ENCODE results near the gene CASP1. TPM values are rescaled to one million over a fixed set of nuclear protein-coding genes. Genes with fewer than 3 reads are reported as not detected.

Gene CASP1
- total and polyA plus RNA-seq, 10 of the 15 experiments (the other 5 are each of a cell fraction or from before 2014, with no cell fraction given) = 9.0 to 39.7 (median 17.6) TPM

- ChIA-PET POLR2A (no interaction called here), RAD21 (ENCODE audit: unreplicated experiment) (no interaction called here), CTCF (interaction anchor here (1.6 kb wide), 1 partner anchor 53 kb away, joined by 3 read pairs; no protein-coding TSS in a partner anchor), SMC1A (ENCODE audit: uncharacterized antibody, unreplicated experiment) (no interaction called here)
- Histone ChIP-seq H3K9ac (ENCODE audit: control insufficient read depth, insufficient read depth, low read length) (no peak overlapping the region), H3K4me3 (no peak overlapping the region), H3K36me3 (ENCODE audit: control insufficient read depth in 2 of 2, insufficient read depth in 2 of 2, low read length in 1 of 2) (no peaks in the 10 kb centered on the region), H4K20me1 (ENCODE audit: control insufficient read depth, insufficient read depth) (no peaks in the 10 kb centered on the region), H3K79me2 (ENCODE audit: control insufficient read depth, insufficient read depth, low read length) (no peaks in the 10 kb centered on the region), H3K27ac (ENCODE audit: control insufficient read depth, insufficient read depth) (no peak overlapping the region), H3K4me1 (ENCODE audit: control insufficient read depth, insufficient read depth, low read length) (no peaks in the 10 kb centered on the region), H3K9me3 (replicated peaks; ENCODE audit: control insufficient read depth, insufficient read depth, low read length) (no peaks in the 10 kb centered on the region), H2AFZ (ENCODE audit: control insufficient read depth, low read depth, low read length) (no peak overlapping the region), H3K4me2 (ENCODE audit: control insufficient read depth, insufficient read depth) (no peak overlapping the region), H3K27me3 (replicated peaks in 1 of 2; ENCODE audit: control insufficient read depth in 2 of 2, insufficient read depth in 2 of 2, low read length in 1 of 2) (no peaks in the 10 kb centered on the region)
- DNase-seq (ENCODE audit: low read depth, low spot score) (no peak), ATAC-seq (no peak), FAIRE-seq (no peak)
- TF ChIP-seq ZNF217 (IDR thresholded peaks at IDR 0.05) = no peak
- no peak for TF ChIP-seq FOXK2 (IDR thresholded peaks at IDR 0.05)
- TF ChIP-seq CEBPB (IDR thresholded peaks at IDR 0.05; ENCODE audit: borderline replicate concordance in 1 of 2, low read depth in 2 of 2, low read length in 2 of 2) = no peak
- TF ChIP-seq CBX5 (IDR thresholded peaks at IDR 0.05; ENCODE audit: low read depth) = no peak
- TF ChIP-seq BCLAF1 (IDR thresholded peaks at IDR 0.05) = no peak
- TF ChIP-seq IKZF1 (conservative IDR thresholded peaks at IDR 0.05) = no peak
- no peak for TF ChIP-seq CBX3 (IDR thresholded peaks at IDR 0.05; ENCODE audit: borderline replicate concordance, low read depth)
- TF ChIP-seq MTA2 (IDR thresholded peaks at IDR 0.05; ENCODE audit: low read depth) = no peak
- no peak for TF ChIP-seq SMARCA5 (IDR thresholded peaks at IDR 0.05)
- WGBS (ENCODE audit: insufficient coverage, insufficient replicate concordance, low lambda C conversion rate, missing lambda C conversion rate) = 57% methylated on average over 1 of the region's 1 CpG
- in situ Hi-C loops (cut with MboI) (loop anchor here (10.0 kb wide), 1 partner anchor 385 kb away; no protein-coding TSS in a partner anchor), intact Hi-C loops (cut with micrococcal nuclease; ENCODE audit: unreplicated experiment) (loop anchor here (5.0 kb wide), 1 partner anchor 52 kb away; no protein-coding TSS in a partner anchor)
- BruUV-seq (replicated peaks) = no TSS peak
Measured at GRCh38 chr11:104999721-105000120, 35.2 kb downstream of the CASP1 start.
